ENCODE results near the gene MORN1.

GRCh38 chr1:2405588-2406295 lies 14.4 kb upstream of the MORN1 start:
- no peak for TF ChIP-seq CTCF (IDR thresholded peaks at IDR 0.05; ENCODE audit: low read length)
- TF ChIP-seq EZH2 (IDR thresholded peaks at IDR 0.05; ENCODE audit: borderline replicate concordance, low read length), result no peak

Measured in OCI-LY1 (cell line).